B cell (primary cell): ENCODE results near the gene BAIAP3. TPM values are rescaled to one million over a fixed set of nuclear protein-coding genes. Genes with fewer than 3 reads are reported as not detected.

Experiments
- ATAC-seq: fragments of 200-7000 bp; cut with Tn5 transposase; one replicate; pipeline ENCODE4 v1.10.0; 2021; ENCODE audit warnings: low read depth, mild to moderate bottlenecking, moderate number of reproducible peaks, moderate library complexity
- CTCF ChIA-PET: fragments of 350-600 bp; sonication (Branson Sonifier 250); formaldehyde crosslinking; loops from one replicate; lab custom pipeline; 2021; ENCODE audit warnings: antibody characterized with exemption, inconsistent platforms; lab: Charles Lee
- POLR2A ChIA-PET: fragments of 350-600 bp; sonication (Branson Sonifier 250); formaldehyde crosslinking; loops from one replicate; lab custom pipeline; 2021; ENCODE audit warnings: antibody characterized with exemption; lab: Charles Lee
- DNase-seq: peaks from one replicate; pipeline ENCODE4 v3.0.0; 2013
- H2AFZ ChIP-seq: 2 replicates; pipeline ENCODE4 v1.6.1; 2012; ENCODE audit warnings: mild to moderate bottlenecking, low read depth, low read length; ENCODE audit not compliant: insufficient read depth, poor library complexity, severe bottlenecking
- H3K27ac ChIP-seq, 2 donors: 1 replicate in 1 of 2; 2 replicates in 1 of 2; pipeline ENCODE4 v1.5.1; 2012 to 2013; ENCODE audit warnings: low read length in 2 of 2, mild to moderate bottlenecking in 2 of 2, moderate library complexity in 1 of 2
- H3K27me3 ChIP-seq, 4 experiments: fragments of 200-600 bp in 1 of 4; sonication (generic) in 1 of 4; replicated peaks in 1 of 4; 1 replicate in 2 of 4; 2 replicates in 2 of 4; pipeline versions ENCODE4 v1.6.1 to v1.7.0; 2013 to 2016; ENCODE audit warnings: low read length in 3 of 4, mild to moderate bottlenecking in 2 of 4, mixed read lengths in 1 of 4, moderate library complexity in 1 of 4; ENCODE audit not compliant: insufficient read depth in 4 of 4, control insufficient read depth in 3 of 4; ENCODE audit errors: control extremely low read depth in 1 of 4
- H3K36me3 ChIP-seq, 2 experiments: replicated peaks in 1 of 2; 1 replicate in 1 of 2; 2 replicates in 1 of 2; pipeline versions ENCODE4 v1.6.1 to v1.7.1; 2013; ENCODE audit warnings: low read length in 1 of 2; ENCODE audit not compliant: insufficient read depth in 2 of 2, control insufficient read depth in 1 of 2; ENCODE audit errors: control extremely low read depth in 1 of 2, extremely low read depth in 1 of 2
- H3K4me1 ChIP-seq, 2 donors: fragments of 200-600 bp in 1 of 2; sonication (generic) in 1 of 2; 1 replicate in 1 of 2; 2 replicates in 1 of 2; pipeline versions ENCODE4 v1.5.1 to v1.6.1; 2013 to 2017; ENCODE audit warnings: low read length in 2 of 2; ENCODE audit not compliant: control insufficient read depth in 2 of 2, insufficient read depth in 2 of 2
- H3K4me2 ChIP-seq: replicated peaks from 2 replicates; pipeline ENCODE3; 2012; ENCODE audit warnings: mild to moderate bottlenecking, low read depth, low read length; ENCODE audit not compliant: poor library complexity, severe bottlenecking
- H3K4me3 ChIP-seq, 5 experiments: fragments of 200-600 bp in 1 of 5; sonication (generic) in 1 of 5; 1 replicate in 3 of 5; 2 replicates in 2 of 5; pipeline versions ENCODE4 v1.5.1 to v1.7.0; 2011 to 2016; ENCODE audit warnings: low read length in 4 of 5, mild to moderate bottlenecking in 4 of 5, low read depth in 2 of 5, control low read depth in 1 of 5, moderate library complexity in 1 of 5; ENCODE audit not compliant: insufficient read depth in 1 of 5; ENCODE audit errors: control extremely low read depth in 1 of 5, extremely low read depth in 1 of 5
- H3K79me2 ChIP-seq: fragments of 200-600 bp; sonication (generic); one replicate; pipeline ENCODE4 v1.6.0; 2016; ENCODE audit warnings: low read length; ENCODE audit not compliant: control insufficient read depth, insufficient read depth
- H3K9ac ChIP-seq: fragments of 200-600 bp; sonication (generic); 2 replicates; pipeline ENCODE4 v1.6.1; 2017; ENCODE audit warnings: mild to moderate bottlenecking, low read length, moderate library complexity
- H3K9me3 ChIP-seq, 3 donors: one replicate each; pipeline versions ENCODE4 v1.6.1 to v1.7.1; 2013; ENCODE audit warnings: low read length in 2 of 3; ENCODE audit not compliant: control insufficient read depth in 2 of 3, insufficient read depth in 1 of 3; ENCODE audit errors: control extremely low read depth in 1 of 3
- H4K20me1 ChIP-seq: 2 replicates; pipeline ENCODE4 v1.6.0; 2012; ENCODE audit warnings: mild to moderate bottlenecking, low read length; ENCODE audit not compliant: insufficient read depth, control insufficient read depth, poor library complexity, severe bottlenecking
- H3K27ac Mint-ChIP-seq: one replicate; pipeline ENCODE4 v1.8.0; 2021; ENCODE audit warnings: mixed read lengths
- H3K27me3 Mint-ChIP-seq: one replicate; pipeline ENCODE4 v1.8.0; 2021; ENCODE audit warnings: mixed read lengths
- H3K4me1 Mint-ChIP-seq: one replicate; pipeline ENCODE4 v1.8.0; 2021; ENCODE audit warnings: mixed read lengths
- H3K4me3 Mint-ChIP-seq: one replicate; pipeline ENCODE4 v1.8.0; 2021; ENCODE audit warnings: mixed read lengths
- H3K9me3 Mint-ChIP-seq: one replicate; pipeline ENCODE4 v1.8.0; 2022; ENCODE audit warnings: mixed read lengths; ENCODE audit not compliant: insufficient read depth
- CTCF ChIP-seq: fragments of 200-600 bp; IDR thresholded peaks from one replicate; pipeline ENCODE4 v1.8.0; 2022; ENCODE audit warnings: antibody characterized with exemption, mild to moderate bottlenecking
- EZH2 ChIP-seq: IDR thresholded peaks from 2 replicates; pipeline ENCODE4 v1.6.1; 2012; ENCODE audit warnings: borderline replicate concordance, low read depth, mild to moderate bottlenecking, moderate library complexity, low read length; ENCODE audit not compliant: insufficient read depth, poor library complexity, severe bottlenecking
- WGBS: methylation state at CpG from one replicate; pipeline ENCODE4 v1.1.5; 2013; ENCODE audit warnings: missing lambda C conversion rate; ENCODE audit not compliant: insufficient coverage; 5-methylcytosine and 5-hydroxymethylcytosine counted together
- intact Hi-C: fragments of 100-400 bp; cut with micrococcal nuclease; formaldehyde crosslinking; loops from one replicate; pipeline ENCODE4 v1.10.0; 2022
- polyA plus RNA-seq: library from polyadenylated mRNA; depleted of rRNA; stranded (reverse); fragments of >200 nt; gene quantifications from 2 replicates; pipeline ENCODE4 v1.2.3, GENCODE V29; 2012
- total RNA-seq, 2 donors: library from RNA; stranded (reverse); fragments of 120-200 nt in 1 of 2; gene quantifications; 1 replicate in 1 of 2; 2 replicates in 1 of 2; pipeline versions ENCODE4 v1.2.3 to v1.2.4, GENCODE V29; 2013 to 2022

BAIAP3 gene
- total and polyA plus RNA-seq, 2 donors (not counting 1 experiment from before 2014, with no cell fraction given) = 119 to 130 TPM

GRCh38 chr16:1380195-1380594, 46.8 kb downstream of the BAIAP3 start:
- H3K4me3 ChIP-seq = peak overlapping the region in 2 of 5 experiments; percentile 40 to 48
- WGBS = 93% methylated on average over 7 of the region's 10 CpGs
- Mint-ChIP-seq H3K4me3 (peak overlapping the region; percentile 81), H3K27me3 (no peaks in the 10 kb centered on the region), H3K4me1 (peaks cover 15% of the 10 kb centered on the region), H3K27ac (no peak overlapping the region), H3K9me3 (no peaks in the 10 kb centered on the region)
- intact Hi-C loops = no loop called here
- ATAC-seq = no peak
- peaks cover 10 to 14% of the 10 kb centered on the region in 2 donors for H3K4me1 ChIP-seq
- peak overlapping the region; percentile 39 for H3K9ac ChIP-seq
- no peak overlapping the region for H2AFZ ChIP-seq
- H3K4me2 ChIP-seq = peak overlapping the region; percentile 92
- peaks cover 57% of the 10 kb centered on the region for H3K79me2 ChIP-seq
- no peak overlapping the region for H3K27ac ChIP-seq
- ChIA-PET CTCF (interaction anchor here (1.0 to 3.1 kb wide), 2 partner anchors 9 to 16 kb away, joined by 3 to 17 read pairs; no protein-coding TSS in a partner anchor), POLR2A (interaction anchor here (1.5 kb wide), 1 partner anchor 41 kb away, joined by 8 read pairs; the partner anchor contains the start of gene UQCC4)
- TF ChIP-seq EZH2 (no peak), CTCF (no peak)
- H3K27me3 ChIP-seq = no peaks in the 10 kb centered on the region
- H3K9me3 ChIP-seq = no peaks in the 10 kb centered on the region
- no peak for DNase-seq
- peaks cover 0 to 46% of the 10 kb centered on the region in 2 experiments for H3K36me3 ChIP-seq
- H4K20me1 ChIP-seq = peaks cover 93% of the 10 kb centered on the region

- H3K27ac ChIP-seq = no peak overlapping the region
- DNase-seq (no peak), ATAC-seq (no peak)
- no peak for TF ChIP-seq CTCF
- TF ChIP-seq EZH2 = no peak
- H3K4me3 ChIP-seq = no peak overlapping the region
- no peaks in the 10 kb centered on the region for H3K9me3 ChIP-seq
- no peak overlapping the region for H3K4me3 Mint-ChIP-seq
- intact Hi-C loops = no loop called here
- POLR2A ChIA-PET = no interaction called here
- H4K20me1 ChIP-seq = peaks cover 93% of the 10 kb centered on the region
- H3K27me3 Mint-ChIP-seq = no peaks in the 10 kb centered on the region
- no peak overlapping the region for H2AFZ ChIP-seq
- H3K4me1 ChIP-seq = peaks cover 10 to 14% of the 10 kb centered on the region in 2 donors
- no peaks in the 10 kb centered on the region for H3K27me3 ChIP-seq
- CTCF ChIA-PET = no interaction called here
- peaks cover 64% of the 10 kb centered on the region for H3K79me2 ChIP-seq
- 95% methylated on average over 8 of the region's 9 CpGs for WGBS
- peaks cover 0 to 34% of the 10 kb centered on the region in 2 experiments for H3K36me3 ChIP-seq
- no peak overlapping the region for H3K27ac Mint-ChIP-seq
- H3K9ac ChIP-seq = no peak overlapping the region
- H3K9me3 Mint-ChIP-seq = no peaks in the 10 kb centered on the region
- peaks cover 15% of the 10 kb centered on the region for H3K4me1 Mint-ChIP-seq
- H3K4me2 ChIP-seq = no peak overlapping the region
These were observed 48.4 kb downstream of the BAIAP3 start for GRCh38 chr16:1381612-1382406.
